ENCODE results near the gene OR2W3. TPM values are rescaled to one million over a fixed set of nuclear protein-coding genes. Genes with fewer than 3 reads are reported as not detected.

OR2W3 gene
- total RNA-seq, result 1 to 10 TPM; 1.5 to 6.9 (median 2.3) TPM

DNA sequence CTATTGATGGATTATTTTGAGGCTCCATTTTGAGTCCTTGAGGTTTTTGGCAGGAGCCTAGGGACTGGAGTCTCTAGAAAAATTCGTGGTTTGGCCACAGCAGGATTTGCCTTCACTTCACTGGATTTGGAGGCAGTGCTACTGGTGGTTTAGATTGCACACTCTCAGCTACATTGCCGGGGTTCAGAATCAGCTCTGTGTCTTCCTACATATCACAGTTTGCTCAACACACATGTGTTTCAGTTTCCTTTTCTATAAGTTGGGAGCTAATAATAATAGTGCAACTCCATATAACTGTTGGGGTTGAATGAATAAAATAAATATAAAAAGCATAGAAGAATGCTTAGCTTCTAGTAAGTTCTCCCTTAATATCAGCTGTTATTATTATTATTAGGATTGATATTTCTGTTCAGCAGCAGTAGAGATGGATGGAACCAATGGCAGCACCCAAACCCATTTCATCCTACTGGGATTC lies at the start of gene OR2W3:
Gene OR2W3, plus strand, starts transcription at position 425 of the 475 bp plus-strand sequence. Its CDS starts 0 bp downstream, at position 425.
- TF ChIP-seq, protein P1, sequence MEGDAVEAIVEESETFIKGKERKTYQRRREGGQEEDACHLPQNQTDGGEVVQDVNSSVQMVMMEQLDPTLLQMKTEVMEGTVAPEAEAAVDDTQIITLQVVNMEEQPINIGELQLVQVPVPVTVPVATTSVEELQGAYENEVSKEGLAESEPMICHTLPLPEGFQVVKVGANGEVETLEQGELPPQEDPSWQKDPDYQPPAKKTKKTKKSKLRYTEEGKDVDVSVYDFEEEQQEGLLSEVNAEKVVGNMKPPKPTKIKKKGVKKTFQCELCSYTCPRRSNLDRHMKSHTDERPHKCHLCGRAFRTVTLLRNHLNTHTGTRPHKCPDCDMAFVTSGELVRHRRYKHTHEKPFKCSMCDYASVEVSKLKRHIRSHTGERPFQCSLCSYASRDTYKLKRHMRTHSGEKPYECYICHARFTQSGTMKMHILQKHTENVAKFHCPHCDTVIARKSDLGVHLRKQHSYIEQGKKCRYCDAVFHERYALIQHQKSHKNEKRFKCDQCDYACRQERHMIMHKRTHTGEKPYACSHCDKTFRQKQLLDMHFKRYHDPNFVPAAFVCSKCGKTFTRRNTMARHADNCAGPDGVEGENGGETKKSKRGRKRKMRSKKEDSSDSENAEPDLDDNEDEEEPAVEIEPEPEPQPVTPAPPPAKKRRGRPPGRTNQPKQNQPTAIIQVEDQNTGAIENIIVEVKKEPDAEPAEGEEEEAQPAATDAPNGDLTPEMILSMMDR (IDR thresholded peaks at IDR 0.05), result no peak
- TF ChIP-seq POLR2A (IDR thresholded peaks at IDR 0.05) (no peak), EP300 (IDR thresholded peaks at IDR 0.05) (no peak)
- Histone ChIP-seq H3K27ac (no peak within 1 kb of the TSS), H3K36me3 (no peaks in the 10 kb centered on the region), H3K4me3 (no peak within 1 kb of the TSS), H3K27me3 (no peaks in the 10 kb centered on the region), H3K9me3 (no peaks in the 10 kb centered on the region), H3K4me1 (no peaks in the 10 kb centered on the region)
- no peak for DNase-seq (ENCODE audit: low spot score in 2 of 2)
- whole genome bisulfite sequencing, 2 donors, result 43 to 45% methylated on average over 2 of the region's 2 CpGs

DNA sequence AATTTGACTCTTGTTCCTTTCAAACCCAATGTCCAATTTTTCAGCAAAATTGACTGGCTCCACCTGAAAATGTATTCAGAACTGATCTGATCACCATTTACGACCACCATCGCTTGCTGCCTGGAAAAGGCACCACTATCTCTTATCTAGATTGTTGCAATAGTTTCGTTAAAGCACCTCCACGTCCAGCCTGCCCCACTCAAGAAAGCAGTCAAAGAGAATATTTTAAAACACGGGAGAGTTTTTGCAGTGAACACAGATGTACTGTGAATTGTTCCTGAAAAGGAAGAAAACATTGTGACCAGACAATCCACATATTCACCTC lies 49.7 kb upstream of the OR2W3 start:
- H3K27ac ChIP-seq, result no peak overlapping the region
- TF ChIP-seq POLR2A (IDR thresholded peaks at IDR 0.05) (no peak), EP300 (IDR thresholded peaks at IDR 0.05) (no peak)
- TF ChIP-seq, protein P1 (IDR thresholded peaks at IDR 0.05), result no peak
- no peaks in the 10 kb centered on the region for H3K9me3 ChIP-seq
- H3K36me3 ChIP-seq, result no peaks in the 10 kb centered on the region
- H3K4me3 ChIP-seq, result no peak overlapping the region
- no peaks in the 10 kb centered on the region for H3K27me3 ChIP-seq
- no peak for DNase-seq (ENCODE audit: low spot score in 2 of 2)
- 82 to 89% methylated on average over 5 of the region's 5 CpGs for WGBS, 2 donors
- no peaks in the 10 kb centered on the region for H3K4me1 ChIP-seq

DNA sequence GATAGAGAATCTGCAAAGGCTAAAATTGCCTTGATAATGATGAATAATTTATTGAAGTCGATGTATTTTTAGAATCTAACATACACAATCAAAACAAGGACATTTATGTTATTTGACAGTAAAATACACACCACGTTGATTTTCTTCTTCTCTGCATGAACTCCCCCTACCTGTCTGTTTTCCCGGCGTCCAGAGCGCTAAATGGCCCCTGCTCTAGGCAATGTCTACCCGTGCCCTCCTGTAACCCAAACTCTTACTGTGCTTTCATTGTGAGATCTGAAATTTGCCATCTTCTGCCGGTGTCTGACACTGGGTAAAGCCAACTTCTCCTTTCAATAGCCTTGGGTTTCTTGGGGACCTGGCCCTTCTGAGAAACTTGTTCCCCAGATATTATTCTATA lies 47.0 kb upstream of the OR2W3 start:
- no peaks in the 10 kb centered on the region for H3K4me1 ChIP-seq
- H3K27ac ChIP-seq, result no peak overlapping the region
- TF ChIP-seq EP300 (IDR thresholded peaks at IDR 0.05) (no peak), POLR2A (IDR thresholded peaks at IDR 0.05) (no peak)
- TF ChIP-seq, protein P1 (IDR thresholded peaks at IDR 0.05), result no peak
- WGBS, 2 donors, result 85 to 92% methylated on average over 7 of the region's 7 CpGs
- H3K4me3 ChIP-seq, result no peak overlapping the region
- no peaks in the 10 kb centered on the region for H3K27me3 ChIP-seq
- no peaks in the 10 kb centered on the region for H3K36me3 ChIP-seq
- no peak for DNase-seq (ENCODE audit: low spot score in 2 of 2)
- no peaks in the 10 kb centered on the region for H3K9me3 ChIP-seq

DNA sequence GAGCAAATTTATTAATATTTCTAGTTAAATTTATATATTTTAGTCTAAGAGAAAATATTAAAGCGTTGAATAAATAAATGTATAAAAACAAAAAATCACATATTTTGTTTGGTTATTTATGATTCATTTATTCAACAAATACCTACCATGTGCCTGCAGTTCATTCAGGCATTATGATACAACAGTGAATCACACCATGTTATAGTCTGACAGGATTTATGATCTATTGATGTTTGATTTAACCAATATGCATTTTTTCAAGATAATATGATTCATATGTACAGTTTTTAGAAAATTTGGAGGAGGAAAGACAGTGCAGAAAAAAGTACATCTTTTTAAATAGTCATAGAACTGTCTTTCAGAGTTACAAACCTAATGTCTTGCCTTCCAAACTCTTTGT lies 45.8 kb upstream of the OR2W3 start:
- TF ChIP-seq, protein P1 (IDR thresholded peaks at IDR 0.05), result no peak
- TF ChIP-seq POLR2A (IDR thresholded peaks at IDR 0.05) (no peak), EP300 (IDR thresholded peaks at IDR 0.05) (no peak)
- WGBS, 2 donors, result 51 to 63% methylated on average over 1 of the region's 1 CpG

DNA sequence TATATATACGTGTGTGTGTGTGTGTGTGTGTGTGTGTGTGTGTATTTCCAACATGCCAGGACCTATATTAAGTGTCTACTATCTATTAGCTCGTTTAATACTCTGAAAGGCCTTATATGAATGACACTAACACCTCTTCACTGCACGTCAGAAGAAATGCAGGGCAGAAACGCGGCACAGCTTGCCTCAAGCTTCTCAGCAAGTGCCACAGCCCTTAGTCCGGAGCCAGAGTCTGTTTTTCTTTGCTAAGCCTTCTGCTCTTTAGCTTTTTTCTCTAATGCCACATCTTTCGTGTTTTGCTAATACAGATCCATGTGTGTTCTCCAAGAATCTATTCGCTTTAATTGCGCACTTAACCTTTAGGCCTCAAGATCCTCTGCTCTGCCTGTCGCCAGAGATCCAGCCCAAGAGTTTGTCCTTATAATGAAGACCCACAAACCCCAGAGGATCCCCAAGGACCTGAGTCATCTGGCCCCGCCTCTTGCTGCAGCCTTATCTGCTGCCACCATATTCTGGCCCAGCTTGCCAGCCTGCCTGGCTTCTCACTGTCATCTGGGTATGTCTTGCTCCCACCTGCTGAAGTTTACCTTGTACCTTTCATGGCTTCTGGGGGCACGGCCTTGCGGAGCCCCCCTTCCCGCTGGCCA lies 40.4 kb upstream of the OR2W3 start:
- Histone ChIP-seq H3K4me1 (peaks cover 0 to 10% (median 0%) of the 10 kb centered on the region in 4 donors), H3K27me3 (no peaks in the 10 kb centered on the region), H3K9me3 (peaks cover 0 to 5% (median 0%) of the 10 kb centered on the region in 4 donors), H3K27ac (no peak overlapping the region), H3K36me3 (no peaks in the 10 kb centered on the region), H3K4me3 (no peak overlapping the region)
- 85 to 87% methylated on average over 14 of the region's 14 CpGs for whole genome bisulfite sequencing, 2 donors
- TF ChIP-seq EP300 (IDR thresholded peaks at IDR 0.05) (no peak), POLR2A (IDR thresholded peaks at IDR 0.05) (no peak)
- TF ChIP-seq, protein P1 (IDR thresholded peaks at IDR 0.05), result no peak
- no peak for DNase-seq (ENCODE audit: low spot score in 2 of 2)

More for the DNA sequence above, 45.8 kb upstream of the OR2W3 start:
- no peaks in the 10 kb centered on the region for H3K9me3 ChIP-seq
- H3K27ac ChIP-seq, result no peak overlapping the region
- H3K36me3 ChIP-seq, result no peaks in the 10 kb centered on the region
- DNase-seq (ENCODE audit: low spot score in 2 of 2), result no peak
- no peaks in the 10 kb centered on the region for H3K27me3 ChIP-seq
- H3K4me3 ChIP-seq, result no peak overlapping the region
- H3K4me1 ChIP-seq, result no peaks in the 10 kb centered on the region

All from tibial nerve (tissue), 4 donors.